ENCODE results near the gene KDM6A. TPM values are rescaled to one million over a fixed set of nuclear protein-coding genes. Genes with fewer than 3 reads are reported as not detected.

The KDM6A gene
- total and polyA plus RNA-seq, 2 donors (not counting 1 experiment from before 2014, with no cell fraction given) = 13.8 to 28.4 TPM

DNA sequence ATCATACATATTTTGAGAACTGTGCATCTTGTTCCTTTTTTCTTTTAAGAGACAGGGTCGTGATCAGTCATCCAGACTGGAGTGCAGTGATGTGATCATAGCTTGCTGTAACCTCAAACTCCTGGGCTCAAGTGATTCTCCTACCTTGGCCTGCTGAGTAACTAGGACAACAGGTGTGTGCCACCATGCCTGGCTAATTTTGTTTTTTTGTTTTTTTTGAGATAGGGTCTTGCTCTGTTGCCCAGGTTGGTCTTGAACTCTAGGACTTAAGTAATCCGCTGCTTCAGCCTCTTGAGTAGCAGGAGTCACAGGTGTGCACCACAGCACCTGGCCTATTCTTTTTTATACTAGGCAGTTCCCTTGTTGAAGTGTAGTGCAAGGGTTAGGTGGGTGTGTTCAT, 24.6 kb downstream of the KDM6A start:
- no peaks in the 10 kb centered on the region for H3K4me1 ChIP-seq (ENCODE audit: control insufficient read depth, extremely low read depth, insufficient read depth, low read length)
- H3K36me3 ChIP-seq (ENCODE audit: control insufficient read depth, insufficient read depth, low read length) = no peaks in the 10 kb centered on the region
- H3K4me3 ChIP-seq (replicated peaks in 1 of 4; ENCODE audit: control extremely low read depth in 1 of 4, insufficient read depth in 1 of 4, low read depth in 3 of 4, low read length in 4 of 4) = no peak overlapping the region
- no peak overlapping the region for H3K9ac ChIP-seq (ENCODE audit: insufficient read depth, low read length)
- H3K79me2 ChIP-seq (ENCODE audit: control insufficient read depth, insufficient read depth, low read length) = peaks cover 68% of the 10 kb centered on the region
- no peak overlapping the region for H3K27ac ChIP-seq (ENCODE audit: insufficient read depth, low read length)
- no peaks in the 10 kb centered on the region for H4K20me1 ChIP-seq (ENCODE audit: control insufficient read depth, extremely low read depth, insufficient read depth, low read length)
- no peak for DNase-seq (ENCODE audit: low read depth in 2 of 2)
- no peak overlapping the region for H3K4me2 ChIP-seq (ENCODE audit: extremely low read depth, insufficient read depth, low read length)
- H2AFZ ChIP-seq (ENCODE audit: low read length) = no peak overlapping the region
- no peaks in the 10 kb centered on the region for H3K9me3 ChIP-seq (ENCODE audit: control insufficient read depth, insufficient read depth, low read depth, low read length)
- TF ChIP-seq EZH2 (IDR thresholded peaks at IDR 0.05; ENCODE audit: low read length, missing control alignments) = no peak
- TF ChIP-seq, protein P1, sequence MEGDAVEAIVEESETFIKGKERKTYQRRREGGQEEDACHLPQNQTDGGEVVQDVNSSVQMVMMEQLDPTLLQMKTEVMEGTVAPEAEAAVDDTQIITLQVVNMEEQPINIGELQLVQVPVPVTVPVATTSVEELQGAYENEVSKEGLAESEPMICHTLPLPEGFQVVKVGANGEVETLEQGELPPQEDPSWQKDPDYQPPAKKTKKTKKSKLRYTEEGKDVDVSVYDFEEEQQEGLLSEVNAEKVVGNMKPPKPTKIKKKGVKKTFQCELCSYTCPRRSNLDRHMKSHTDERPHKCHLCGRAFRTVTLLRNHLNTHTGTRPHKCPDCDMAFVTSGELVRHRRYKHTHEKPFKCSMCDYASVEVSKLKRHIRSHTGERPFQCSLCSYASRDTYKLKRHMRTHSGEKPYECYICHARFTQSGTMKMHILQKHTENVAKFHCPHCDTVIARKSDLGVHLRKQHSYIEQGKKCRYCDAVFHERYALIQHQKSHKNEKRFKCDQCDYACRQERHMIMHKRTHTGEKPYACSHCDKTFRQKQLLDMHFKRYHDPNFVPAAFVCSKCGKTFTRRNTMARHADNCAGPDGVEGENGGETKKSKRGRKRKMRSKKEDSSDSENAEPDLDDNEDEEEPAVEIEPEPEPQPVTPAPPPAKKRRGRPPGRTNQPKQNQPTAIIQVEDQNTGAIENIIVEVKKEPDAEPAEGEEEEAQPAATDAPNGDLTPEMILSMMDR (conservative IDR thresholded peaks at IDR 0.05 in 1 of 2, IDR thresholded peaks at IDR 0.05 in 1 of 2; ENCODE audit: low read depth in 1 of 2, low read length in 2 of 2) = no peak
- H3K27me3 ChIP-seq (ENCODE audit: control insufficient read depth, insufficient read depth, low read length) = no peaks in the 10 kb centered on the region

DNA sequence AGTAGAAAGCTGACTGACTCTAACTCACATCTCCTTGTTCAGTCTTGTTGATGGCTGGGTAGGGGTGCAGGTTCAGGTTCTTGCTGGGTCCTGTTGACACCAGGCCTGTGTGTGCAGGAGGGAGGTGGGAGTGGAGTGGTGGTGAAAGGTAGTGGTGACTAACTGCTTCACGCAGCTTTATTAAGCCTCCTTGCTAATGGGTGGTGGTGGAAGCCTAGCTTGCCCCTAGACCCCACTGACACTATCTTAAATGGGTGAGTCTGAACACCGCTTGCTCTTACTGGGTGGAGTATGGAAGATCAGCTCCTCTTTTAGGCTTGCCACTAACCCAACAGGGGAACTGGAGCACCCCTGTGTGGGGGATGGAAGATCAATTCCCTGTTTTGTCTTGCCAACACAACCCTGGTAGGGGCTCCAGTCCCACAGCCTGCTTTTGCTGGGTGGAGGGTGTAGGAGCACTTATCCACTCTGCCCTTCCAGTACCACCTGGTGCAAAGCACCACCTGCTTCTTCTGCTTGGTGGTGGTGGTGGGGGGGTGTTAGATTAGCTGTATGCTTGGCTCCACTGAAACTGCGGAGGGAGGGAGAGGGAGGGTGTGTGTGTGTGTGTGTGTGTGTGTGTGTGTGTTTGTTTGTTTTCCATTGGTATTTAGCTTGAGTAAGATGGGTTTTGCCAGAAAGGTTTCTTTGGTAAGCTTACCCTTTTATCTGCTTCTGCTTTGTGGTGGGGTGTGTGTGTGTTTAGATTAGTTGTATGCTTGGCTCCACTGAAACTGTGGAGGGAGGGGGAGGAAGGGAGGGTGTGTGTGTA, 25.6 kb downstream of the KDM6A start:
- Histone ChIP-seq H3K4me3 (replicated peaks in 1 of 4; ENCODE audit: control extremely low read depth in 1 of 4, insufficient read depth in 1 of 4, low read depth in 3 of 4, low read length in 4 of 4) (no peak overlapping the region), H3K9me3 (ENCODE audit: control insufficient read depth, insufficient read depth, low read depth, low read length) (no peaks in the 10 kb centered on the region), H3K4me2 (ENCODE audit: extremely low read depth, insufficient read depth, low read length) (no peak overlapping the region), H3K27me3 (ENCODE audit: control insufficient read depth, insufficient read depth, low read length) (no peaks in the 10 kb centered on the region), H3K79me2 (ENCODE audit: control insufficient read depth, insufficient read depth, low read length) (peaks cover 69% of the 10 kb centered on the region), H3K4me1 (ENCODE audit: control insufficient read depth, extremely low read depth, insufficient read depth, low read length) (no peaks in the 10 kb centered on the region), H2AFZ (ENCODE audit: low read length) (no peak overlapping the region), H3K27ac (ENCODE audit: insufficient read depth, low read length) (no peak overlapping the region), H3K36me3 (ENCODE audit: control insufficient read depth, insufficient read depth, low read length) (no peaks in the 10 kb centered on the region), H3K9ac (ENCODE audit: insufficient read depth, low read length) (no peak overlapping the region), H4K20me1 (ENCODE audit: control insufficient read depth, extremely low read depth, insufficient read depth, low read length) (no peaks in the 10 kb centered on the region)
- peak; percentile 40 to 50 for DNase-seq (ENCODE audit: low read depth in 2 of 2)
- TF ChIP-seq, protein P1 (conservative IDR thresholded peaks at IDR 0.05 in 1 of 2, IDR thresholded peaks at IDR 0.05 in 1 of 2; ENCODE audit: low read depth in 1 of 2, low read length in 2 of 2) = no peak
- TF ChIP-seq EZH2 (IDR thresholded peaks at IDR 0.05; ENCODE audit: low read length, missing control alignments) = no peak

DNA sequence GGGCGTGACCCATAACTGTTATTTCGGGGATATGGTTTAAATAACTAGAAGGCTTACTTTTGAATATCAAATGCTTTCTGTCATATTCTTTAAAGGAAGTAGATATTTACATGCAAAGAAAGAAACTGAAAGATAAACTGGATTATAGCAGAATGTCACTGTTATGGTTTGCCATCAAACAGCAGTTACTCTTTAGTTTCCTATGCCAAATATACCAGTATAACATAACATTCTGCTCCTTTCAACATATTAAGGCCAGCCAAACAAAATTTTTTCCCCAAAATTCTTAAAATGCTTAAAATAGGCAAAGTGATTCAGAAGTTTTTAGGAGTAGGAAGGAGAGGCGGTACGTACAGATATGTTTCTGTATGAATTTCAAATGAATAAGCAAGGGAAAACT, 27.0 kb downstream of the KDM6A start:
- peaks cover 68% of the 10 kb centered on the region for H3K79me2 ChIP-seq (ENCODE audit: control insufficient read depth, insufficient read depth, low read length)
- H3K4me2 ChIP-seq (ENCODE audit: extremely low read depth, insufficient read depth, low read length) = peak overlapping the region; percentile 56
- no peaks in the 10 kb centered on the region for H3K27me3 ChIP-seq (ENCODE audit: control insufficient read depth, insufficient read depth, low read length)
- no peaks in the 10 kb centered on the region for H3K9me3 ChIP-seq (ENCODE audit: control insufficient read depth, insufficient read depth, low read depth, low read length)
- DNase-seq (ENCODE audit: low read depth in 2 of 2) = no peak
- no peaks in the 10 kb centered on the region for H3K4me1 ChIP-seq (ENCODE audit: control insufficient read depth, extremely low read depth, insufficient read depth, low read length)
- no peak overlapping the region for H3K27ac ChIP-seq (ENCODE audit: insufficient read depth, low read length)
- H4K20me1 ChIP-seq (ENCODE audit: control insufficient read depth, extremely low read depth, insufficient read depth, low read length) = no peaks in the 10 kb centered on the region
- H3K4me3 ChIP-seq (replicated peaks in 1 of 4; ENCODE audit: control extremely low read depth in 1 of 4, insufficient read depth in 1 of 4, low read depth in 3 of 4, low read length in 4 of 4) = peak overlapping the region in 2 of 4 experiments; percentile 19 to 20
- H3K9ac ChIP-seq (ENCODE audit: insufficient read depth, low read length) = no peak overlapping the region
- no peaks in the 10 kb centered on the region for H3K36me3 ChIP-seq (ENCODE audit: control insufficient read depth, insufficient read depth, low read length)
- TF ChIP-seq, protein P1 (conservative IDR thresholded peaks at IDR 0.05 in 1 of 2, IDR thresholded peaks at IDR 0.05 in 1 of 2; ENCODE audit: low read depth in 1 of 2, low read length in 2 of 2) = no peak
- H2AFZ ChIP-seq (ENCODE audit: low read length) = no peak overlapping the region
